Measurements from ENCODE around the gene IL17REL. TPM values are rescaled to one million over a fixed set of nuclear protein-coding genes. Genes with fewer than 3 reads are reported as not detected.
A peak's percentile ranks its signal among the peaks of the same experiment; 100 is the strongest.

Gene IL17REL
- total RNA-seq, 4 donors from 2014 or later: not detected

DNA sequence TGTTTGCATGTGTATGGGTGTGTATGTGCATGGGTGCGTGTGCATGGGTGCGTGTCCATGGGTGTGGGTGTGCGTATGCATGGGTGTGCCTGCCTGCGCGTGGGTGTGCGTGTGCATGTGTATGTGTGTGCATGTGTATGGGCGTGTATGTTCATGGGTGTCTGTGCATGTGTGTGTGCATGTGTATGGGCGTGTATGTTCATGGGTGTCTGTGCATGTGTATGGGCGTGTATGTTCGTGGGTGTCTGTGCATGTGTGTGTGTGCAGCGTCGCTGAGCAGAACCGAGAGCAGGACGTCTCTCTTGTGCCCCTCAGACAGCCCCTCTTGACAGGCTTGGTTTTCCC, 13.9 kb downstream of the IL17REL start:
- DNase-seq (ENCODE audit: low spot score): no peak
- TF ChIP-seq CTCF (IDR thresholded peaks at IDR 0.05): no peak
- no peak for ATAC-seq (ENCODE audit: low FRiP score)

GRCh38 chr22:49997932-49998717, 14.4 kb downstream of the IL17REL start:
- DNase-seq (ENCODE audit: low spot score): peak; percentile 20
- TF ChIP-seq CTCF (IDR thresholded peaks at IDR 0.05): no peak
- ATAC-seq (ENCODE audit: low FRiP score): no peak

GRCh38 chr22:49997251-49997599, 15.3 kb downstream of the IL17REL start:
- ATAC-seq (ENCODE audit: low FRiP score) (no peak), DNase-seq (ENCODE audit: low spot score) (peak; percentile 20)
- no peak for TF ChIP-seq CTCF (IDR thresholded peaks at IDR 0.05)

DNA sequence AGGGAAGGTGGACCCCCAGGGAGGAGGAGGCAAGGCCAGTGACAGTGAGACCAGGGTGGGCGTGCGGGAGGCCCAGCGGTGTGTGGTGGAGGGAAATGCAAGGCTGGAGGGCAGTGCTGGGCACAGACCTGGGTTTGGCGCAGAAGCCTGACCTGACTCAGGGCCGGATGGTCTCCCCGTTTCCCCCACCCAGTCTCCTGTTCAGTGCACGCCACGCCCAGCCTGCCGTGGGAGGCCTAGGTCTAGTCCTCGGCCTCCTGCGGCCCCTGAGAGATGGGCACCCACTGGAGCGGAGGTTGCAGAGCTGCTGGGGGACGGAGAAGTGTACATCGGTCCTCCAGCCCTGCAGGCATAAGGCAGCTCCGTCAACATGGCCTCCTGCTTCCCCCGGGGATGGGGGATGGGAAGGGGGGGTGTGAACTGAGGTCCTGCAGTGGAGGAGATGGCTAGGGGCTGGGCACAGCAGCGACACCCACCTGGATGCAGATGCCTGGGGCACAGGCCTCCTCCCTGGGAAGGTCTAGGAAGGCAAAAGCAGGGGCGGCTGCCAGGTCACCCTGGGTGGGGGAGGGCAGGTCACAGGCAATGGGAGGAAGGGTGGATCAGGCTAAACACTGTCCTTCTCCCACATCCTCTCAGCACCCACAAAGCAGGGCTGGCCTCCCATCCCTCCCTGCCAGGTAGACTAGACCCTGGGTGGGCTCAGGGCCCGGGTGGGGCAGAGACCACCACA, 15.9 kb downstream of the IL17REL start:
- ATAC-seq (ENCODE audit: low FRiP score) (no peak), DNase-seq (ENCODE audit: low spot score) (peak; percentile 7)
- no peak for TF ChIP-seq CTCF (IDR thresholded peaks at IDR 0.05)

DNA sequence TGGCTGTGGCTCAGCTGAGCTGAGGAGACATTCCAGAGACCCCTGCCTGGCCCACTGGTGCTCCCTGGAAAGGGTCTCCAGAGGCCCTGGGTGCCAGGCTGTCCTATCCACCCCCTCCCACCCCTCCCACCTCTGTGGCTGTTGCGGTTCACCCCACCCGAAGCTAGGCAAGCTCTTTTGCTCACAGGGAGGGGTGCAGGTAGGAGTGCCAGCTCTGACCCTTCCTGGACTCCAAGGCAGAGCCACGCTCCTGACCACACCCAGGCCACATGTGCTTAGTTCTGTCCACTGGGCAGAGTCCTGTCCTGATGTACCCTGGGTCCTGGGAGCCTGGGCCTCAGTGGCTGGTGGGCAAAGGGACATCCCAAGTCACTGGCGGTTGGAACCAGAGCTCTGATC, 16.4 kb downstream of the IL17REL start:
- no peak for TF ChIP-seq CTCF (IDR thresholded peaks at IDR 0.05)
- DNase-seq (ENCODE audit: low spot score): no peak

GRCh38 chr22:49995361-49996118, 17.0 kb downstream of the IL17REL start:
- ATAC-seq (ENCODE audit: low FRiP score): no peak
- no peak for TF ChIP-seq CTCF (IDR thresholded peaks at IDR 0.05)
- DNase-seq (ENCODE audit: low spot score): peak; percentile 16

More for the DNA sequence above, 16.4 kb downstream of the IL17REL start:
- no peak for ATAC-seq (ENCODE audit: low FRiP score)

All from omental fat pad (tissue), 4 donors.